Nephron progenitor cell (in vitro differentiated cells): ENCODE results near the gene TRAPPC3.
A peak's percentile ranks its signal among the peaks of the same experiment; 100 is the strongest.

Experiments used
- DNase-seq: peaks from one replicate; pipeline ENCODE4 v3.0.0; 2021
- H3K27ac Mint-ChIP-seq: 2 replicates; pipeline ENCODE4 v1.8.0; 2021; ENCODE audit warnings: mild to moderate bottlenecking, moderate library complexity, mixed read lengths
- H3K27me3 Mint-ChIP-seq: 2 replicates; pipeline ENCODE4 v1.8.0; 2021; ENCODE audit warnings: mild to moderate bottlenecking, low read depth, mixed read lengths; ENCODE audit not compliant: poor library complexity
- H3K36me3 Mint-ChIP-seq: 2 replicates; pipeline ENCODE4 v1.8.0; 2021; ENCODE audit warnings: low read depth, mixed read lengths
- H3K4me1 Mint-ChIP-seq: 2 replicates; pipeline ENCODE4 v1.8.0; 2021; ENCODE audit warnings: mixed read lengths
- H3K4me3 Mint-ChIP-seq: 2 replicates; pipeline ENCODE4 v1.8.0; 2021; ENCODE audit warnings: mild to moderate bottlenecking, moderate library complexity, mixed read lengths
- H3K9me3 Mint-ChIP-seq: 2 replicates; pipeline ENCODE4 v1.8.0; 2021; ENCODE audit warnings: mild to moderate bottlenecking, moderate library complexity, mixed read lengths
- TF ChIP-seq, protein P1 (sequence below): fragments of 200-600 bp; sonication (generic); IDR thresholded peaks from 2 replicates; pipeline ENCODE4 v1.5.0; 2021; ENCODE audit warnings: antibody characterized with exemption

The TRAPPC3 gene

DNA sequence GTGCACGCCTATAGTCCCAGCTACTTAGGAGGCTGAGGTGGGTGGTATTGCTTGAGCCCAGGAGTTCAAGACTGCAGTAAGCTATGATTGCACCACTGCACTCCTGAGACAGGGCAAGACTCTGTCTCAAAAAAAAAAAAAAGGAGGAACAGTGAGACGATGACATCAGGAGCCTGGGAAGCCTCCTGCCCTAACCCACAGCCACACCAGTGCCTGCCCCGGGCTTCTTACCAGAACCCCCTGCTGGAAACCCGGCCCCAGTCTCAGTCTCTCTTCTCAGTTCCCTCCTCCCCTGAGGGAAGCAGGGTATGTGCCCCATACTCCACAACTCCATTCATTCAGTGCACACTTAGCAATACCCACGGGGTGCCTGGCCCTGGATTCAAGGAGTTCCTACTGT lies 33.4 kb downstream of the TRAPPC3 start:
- peaks cover 36% of the 10 kb centered on the region for H3K4me1 Mint-ChIP-seq
- H3K36me3 Mint-ChIP-seq = no peaks in the 10 kb centered on the region
- H3K4me3 Mint-ChIP-seq = no peak overlapping the region
- TF ChIP-seq, protein P1, sequence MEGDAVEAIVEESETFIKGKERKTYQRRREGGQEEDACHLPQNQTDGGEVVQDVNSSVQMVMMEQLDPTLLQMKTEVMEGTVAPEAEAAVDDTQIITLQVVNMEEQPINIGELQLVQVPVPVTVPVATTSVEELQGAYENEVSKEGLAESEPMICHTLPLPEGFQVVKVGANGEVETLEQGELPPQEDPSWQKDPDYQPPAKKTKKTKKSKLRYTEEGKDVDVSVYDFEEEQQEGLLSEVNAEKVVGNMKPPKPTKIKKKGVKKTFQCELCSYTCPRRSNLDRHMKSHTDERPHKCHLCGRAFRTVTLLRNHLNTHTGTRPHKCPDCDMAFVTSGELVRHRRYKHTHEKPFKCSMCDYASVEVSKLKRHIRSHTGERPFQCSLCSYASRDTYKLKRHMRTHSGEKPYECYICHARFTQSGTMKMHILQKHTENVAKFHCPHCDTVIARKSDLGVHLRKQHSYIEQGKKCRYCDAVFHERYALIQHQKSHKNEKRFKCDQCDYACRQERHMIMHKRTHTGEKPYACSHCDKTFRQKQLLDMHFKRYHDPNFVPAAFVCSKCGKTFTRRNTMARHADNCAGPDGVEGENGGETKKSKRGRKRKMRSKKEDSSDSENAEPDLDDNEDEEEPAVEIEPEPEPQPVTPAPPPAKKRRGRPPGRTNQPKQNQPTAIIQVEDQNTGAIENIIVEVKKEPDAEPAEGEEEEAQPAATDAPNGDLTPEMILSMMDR = no peak
- H3K27me3 Mint-ChIP-seq = peaks cover 15% of the 10 kb centered on the region
- H3K27ac Mint-ChIP-seq = no peak overlapping the region
- no peaks in the 10 kb centered on the region for H3K9me3 Mint-ChIP-seq
- DNase-seq = no peak

DNA sequence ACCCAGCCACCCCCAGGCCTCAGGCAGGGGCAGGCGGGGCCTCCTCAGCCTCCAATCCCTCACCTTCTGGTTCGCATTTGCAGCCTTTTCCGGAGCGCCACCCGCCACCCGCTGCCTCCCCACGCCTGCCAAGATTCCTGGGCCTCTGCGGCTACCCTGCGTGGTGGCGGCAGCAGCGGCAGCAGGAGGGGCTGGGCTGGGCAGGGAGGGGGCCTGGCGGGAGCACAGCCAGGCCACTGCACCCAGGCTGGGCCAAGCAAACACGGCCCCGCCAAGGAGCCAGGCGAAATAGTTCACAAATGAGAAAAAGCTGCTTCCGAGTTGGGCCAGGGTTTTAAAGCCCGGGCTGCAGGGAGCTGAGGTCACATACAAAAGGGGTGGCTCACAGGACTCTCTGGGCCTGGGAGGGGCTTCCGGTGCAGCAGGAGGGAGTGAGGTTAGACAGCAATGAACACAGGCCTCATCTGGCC lies 34.1 kb downstream of the TRAPPC3 start:
- H3K4me3 Mint-ChIP-seq = no peak overlapping the region
- H3K36me3 Mint-ChIP-seq = no peaks in the 10 kb centered on the region
- H3K27me3 Mint-ChIP-seq = peaks cover 13% of the 10 kb centered on the region
- DNase-seq = peak; percentile 40
- no peaks in the 10 kb centered on the region for H3K9me3 Mint-ChIP-seq
- H3K27ac Mint-ChIP-seq = no peak overlapping the region
- H3K4me1 Mint-ChIP-seq = peaks cover 39% of the 10 kb centered on the region
- TF ChIP-seq, protein P1 = no peak

DNA sequence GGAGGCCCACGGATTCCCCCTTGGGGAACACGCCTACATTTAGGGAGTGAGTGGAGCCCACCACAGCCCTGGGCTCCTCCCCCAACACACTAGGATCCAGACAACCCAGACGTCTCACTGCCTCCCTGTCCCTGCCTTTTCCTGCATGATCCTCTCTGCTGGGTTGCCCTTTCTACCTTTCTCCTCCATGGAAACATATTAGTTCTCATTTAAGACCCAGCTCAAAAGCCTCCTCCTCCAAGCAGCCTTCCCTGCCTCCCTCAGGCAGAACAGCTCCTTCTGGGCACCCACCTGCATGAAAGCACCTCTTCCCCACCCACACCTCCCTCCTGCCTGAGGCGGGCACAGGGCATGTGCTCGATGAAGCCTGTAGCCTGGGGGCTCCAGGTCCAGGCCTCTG lies 34.9 kb downstream of the TRAPPC3 start:
- TF ChIP-seq, protein P1 = no peak
- Mint-ChIP-seq H3K27me3 (peaks cover 10% of the 10 kb centered on the region), H3K4me3 (no peak overlapping the region), H3K27ac (no peak overlapping the region), H3K36me3 (no peaks in the 10 kb centered on the region), H3K4me1 (peaks cover 37% of the 10 kb centered on the region), H3K9me3 (no peaks in the 10 kb centered on the region)
- no peak for DNase-seq

DNA sequence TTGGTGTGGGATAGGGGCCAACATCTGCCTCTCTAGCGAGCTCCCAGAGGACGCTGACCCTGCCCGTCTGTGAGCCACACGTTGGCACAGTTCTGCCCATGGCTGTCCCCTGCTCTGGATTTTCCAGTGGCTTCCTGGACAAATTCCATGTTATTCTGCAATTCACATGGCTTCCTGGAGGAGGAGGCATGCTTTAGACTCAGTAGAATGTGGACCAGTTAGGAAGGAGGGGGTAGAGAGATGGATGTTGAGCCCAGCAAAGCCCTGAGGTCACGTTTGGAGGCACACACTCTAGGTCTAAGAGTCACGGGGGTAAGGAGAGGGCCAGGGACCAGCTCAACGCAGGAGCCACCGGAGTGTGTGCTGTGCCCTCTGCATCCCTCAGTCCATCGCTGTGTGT lies 36.5 kb downstream of the TRAPPC3 start:
- H3K36me3 Mint-ChIP-seq = no peaks in the 10 kb centered on the region
- no peaks in the 10 kb centered on the region for H3K9me3 Mint-ChIP-seq
- peaks cover 51% of the 10 kb centered on the region for H3K4me1 Mint-ChIP-seq
- DNase-seq = no peak
- H3K27me3 Mint-ChIP-seq = peaks cover 9% of the 10 kb centered on the region
- no peak overlapping the region for H3K4me3 Mint-ChIP-seq
- TF ChIP-seq, protein P1 = no peak
- H3K27ac Mint-ChIP-seq = no peak overlapping the region

DNA sequence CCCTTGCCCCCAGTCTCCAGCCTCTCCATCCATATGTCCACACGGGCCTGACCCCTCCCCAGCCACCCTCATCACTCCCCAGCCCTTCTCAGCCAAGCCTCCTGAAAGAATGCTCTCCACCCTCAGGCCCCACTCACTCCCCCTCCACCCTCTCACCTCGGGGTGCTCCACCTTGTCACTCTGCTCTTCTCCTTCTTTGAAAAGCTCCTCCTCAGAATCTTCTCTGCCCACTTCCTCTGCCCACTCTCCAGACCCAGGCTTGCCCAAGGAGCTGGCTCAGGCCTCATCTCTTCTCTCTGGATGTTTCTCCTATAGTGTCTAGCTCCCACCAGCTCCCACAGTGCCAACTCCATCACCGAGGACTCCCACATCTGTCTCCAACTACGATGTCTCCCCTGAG lies 38.1 kb downstream of the TRAPPC3 start:
- peaks cover 50% of the 10 kb centered on the region for H3K4me1 Mint-ChIP-seq
- H3K36me3 Mint-ChIP-seq = no peaks in the 10 kb centered on the region
- DNase-seq = no peak
- no peaks in the 10 kb centered on the region for H3K9me3 Mint-ChIP-seq
- H3K27ac Mint-ChIP-seq = no peak overlapping the region
- H3K27me3 Mint-ChIP-seq = peaks cover 6% of the 10 kb centered on the region
- no peak overlapping the region for H3K4me3 Mint-ChIP-seq
- TF ChIP-seq, protein P1 = no peak

DNA sequence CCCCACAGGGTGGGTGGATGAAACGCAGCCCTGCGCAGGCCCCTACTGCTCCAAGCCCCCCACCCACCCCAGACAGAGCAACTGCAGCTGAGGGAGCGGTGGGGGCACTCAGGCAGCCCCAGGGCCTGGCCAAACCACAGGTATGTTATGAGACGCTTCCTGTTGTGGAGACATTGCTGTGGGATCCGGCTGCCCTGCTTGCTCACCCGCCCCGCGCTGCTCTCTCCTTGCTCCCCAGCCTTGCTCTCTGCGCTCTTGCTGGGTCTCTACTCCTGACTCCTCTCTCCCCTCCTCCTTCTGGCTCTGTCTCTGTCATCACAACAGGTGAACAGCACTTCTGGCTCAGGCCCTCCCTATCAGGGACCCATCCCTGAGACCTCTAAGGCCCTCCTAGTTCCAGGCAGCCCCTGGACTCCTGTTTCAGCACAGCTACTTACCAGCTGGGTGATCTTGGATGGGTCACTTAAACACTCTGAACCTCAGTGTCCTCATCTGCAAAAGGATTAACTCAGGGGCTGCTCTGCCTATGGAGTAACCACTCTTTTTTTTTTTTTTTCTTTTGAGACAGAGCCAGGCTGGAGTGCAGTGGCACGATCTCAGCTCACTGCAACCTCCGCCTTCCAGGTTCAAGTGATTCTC lies 40.1 kb downstream of the TRAPPC3 start:
- Mint-ChIP-seq H3K9me3 (no peaks in the 10 kb centered on the region), H3K4me3 (no peak overlapping the region), H3K27ac (peak overlapping the region; percentile 39), H3K4me1 (peaks cover 49% of the 10 kb centered on the region), H3K36me3 (no peaks in the 10 kb centered on the region), H3K27me3 (peaks cover 6% of the 10 kb centered on the region)
- TF ChIP-seq, protein P1 = no peak
- DNase-seq = no peak
